NCI-H1436 (cell line): ENCODE data around the gene SNX32.
A peak's percentile ranks its signal among the peaks of the same experiment; 100 is the strongest.
"Not testable (repeated sequence)": the region's sequence is repeated elsewhere in the genome, so short reads cannot be mapped to it uniquely, and the experiment has no call there.

Experiments
- DNase-seq: peaks from one replicate; lab custom pipeline; 2025; lab: John Stamatoyannopoulos, UW

SNX32 gene

GRCh38 chr11:65886826-65887722, 53.3 kb downstream of the SNX32 start:
- no peak for DNase-seq

GRCh38 chr11:65887723-65888162, 54.0 kb downstream of the SNX32 start:
- DNase-seq: no peak

GRCh38 chr11:65888163-65888814, 54.5 kb downstream of the SNX32 start, which contains the start of gene FIBP:
Gene FIBP (minus strand): TSS chr11:65888471. CDS start chr11:65888418, 53 bp downstream.
- DNase-seq: peak; percentile 95

GRCh38 chr11:65890324-65891218, 56.8 kb downstream of the SNX32 start, which contains the start of gene CCDC85B:
Gene CCDC85B (plus strand): TSS chr11:65890673. CDS start chr11:65890784, 111 bp downstream.
- peak; percentile 92 for DNase-seq

GRCh38 chr11:65891219-65892136, 57.7 kb downstream of the SNX32 start:
- DNase-seq: no peak

- not testable (repeated sequence) for DNase-seq
Observed at GRCh38 chr11:65892137-65892540, 58.4 kb downstream of the SNX32 start.

- DNase-seq: no peak
Observed at GRCh38 chr11:65892661-65893317, 59.0 kb downstream of the SNX32 start.

- DNase-seq: no peak
Observed at GRCh38 chr11:65894034-65894591, 60.4 kb downstream of the SNX32 start.

GRCh38 chr11:65895482-65895981, 61.8 kb downstream of the SNX32 start:
- no peak for DNase-seq

GRCh38 chr11:65896034-65896999, 62.6 kb downstream of the SNX32 start:
- DNase-seq: no peak

- no peak for DNase-seq
Observed at GRCh38 chr11:65897020-65897471, 63.3 kb downstream of the SNX32 start.

GRCh38 chr11:65898656-65899355, 65.0 kb downstream of the SNX32 start:
- DNase-seq: no peak

- no peak for DNase-seq
Observed at GRCh38 chr11:65899356-65900124, 65.8 kb downstream of the SNX32 start.

GRCh38 chr11:65900125-65900898, 66.5 kb downstream of the SNX32 start, which contains the start of gene FOSL1:
Gene FOSL1 (minus strand): TSS chr11:65900388. CDS start chr11:65900339, 49 bp downstream.
- DNase-seq: peak; percentile 69

- DNase-seq: no peak
Observed at GRCh38 chr11:65900899-65901180, 67.1 kb downstream of the SNX32 start.

GRCh38 chr11:65903068-65903481, 69.3 kb downstream of the SNX32 start:
- no peak for DNase-seq
